DLD1 (cell line): ENCODE data around the gene HDAC4.

Experiments
- in situ Hi-C: cut with HindIII; loops from 2 replicates; pipeline ENCODE4 v1.10.0; 2017; ENCODE audit warnings: low sequenced_read_pairs

The HDAC4 gene

GRCh38 chr2:239311132-239312040 is 89.4 kb downstream of the HDAC4 start:
- in situ Hi-C loops, result no loop called here

GRCh38 chr2:239310401-239311061 is 90.3 kb downstream of the HDAC4 start:
- in situ Hi-C loops, result no loop called here

- in situ Hi-C loops, result no loop called here
Measured at GRCh38 chr2:239309398-239310245, 91.2 kb downstream of the HDAC4 start.

GRCh38 chr2:239308661-239309397 is 92.0 kb downstream of the HDAC4 start:
- in situ Hi-C loops, result no loop called here

- in situ Hi-C loops, result no loop called here
Measured at GRCh38 chr2:239307921-239308613, 92.8 kb downstream of the HDAC4 start.

GRCh38 chr2:239307221-239307569 is 93.6 kb downstream of the HDAC4 start:
- in situ Hi-C loops, result no loop called here

- in situ Hi-C loops, result no loop called here
Measured at GRCh38 chr2:239306274-239307220, 94.3 kb downstream of the HDAC4 start.

GRCh38 chr2:239305771-239306170 is 95.0 kb downstream of the HDAC4 start:
- in situ Hi-C loops, result no loop called here

GRCh38 chr2:239305222-239305575 is 95.6 kb downstream of the HDAC4 start:
- in situ Hi-C loops, result no loop called here

GRCh38 chr2:239304533-239305221 is 96.1 kb downstream of the HDAC4 start:
- in situ Hi-C loops, result no loop called here

GRCh38 chr2:239303711-239304532 is 96.9 kb downstream of the HDAC4 start:
- in situ Hi-C loops, result no loop called here

GRCh38 chr2:239302808-239303557 is 97.8 kb downstream of the HDAC4 start:
- in situ Hi-C loops, result no loop called here

GRCh38 chr2:239302083-239302807 is 98.6 kb downstream of the HDAC4 start:
- in situ Hi-C loops, result no loop called here

- in situ Hi-C loops, result no loop called here
Measured at GRCh38 chr2:239300871-239301735, 99.7 kb downstream of the HDAC4 start.

- in situ Hi-C loops, result no loop called here
Measured at GRCh38 chr2:239300242-239300641, 100.6 kb downstream of the HDAC4 start.
